ENCODE results near the gene VPS37B.

The VPS37B gene

GRCh38 chr12:122873540-122873939 lies 22.4 kb downstream of the VPS37B start:
- TF ChIP-seq CTCF (IDR thresholded peaks at IDR 0.05; ENCODE audit: control insufficient read depth, extremely low read depth, insufficient read depth): no peak
- no peak for DNase-seq (ENCODE audit: low read depth)
- H3K4me3 ChIP-seq (ENCODE audit: low read depth, low read length): no peak overlapping the region

- DNase-seq (ENCODE audit: low read depth): peak; percentile 76
- H3K4me3 ChIP-seq (ENCODE audit: low read depth, low read length): no peak overlapping the region
- no peak for TF ChIP-seq CTCF (IDR thresholded peaks at IDR 0.05; ENCODE audit: control insufficient read depth, extremely low read depth, insufficient read depth)
Measured at GRCh38 chr12:122872815-122873361, 23.0 kb downstream of the VPS37B start.

GRCh38 chr12:122871851-122872780 lies 23.8 kb downstream of the VPS37B start:
- no peak for TF ChIP-seq CTCF (IDR thresholded peaks at IDR 0.05; ENCODE audit: control insufficient read depth, extremely low read depth, insufficient read depth)
- H3K4me3 ChIP-seq (ENCODE audit: low read depth, low read length): peak overlapping the region; percentile 53
- DNase-seq (ENCODE audit: low read depth): peak; percentile 90

GRCh38 chr12:122870867-122871664 lies 24.9 kb downstream of the VPS37B start:
- DNase-seq (ENCODE audit: low read depth): peak; percentile 86
- peak overlapping the region; percentile 53 for H3K4me3 ChIP-seq (ENCODE audit: low read depth, low read length)
- no peak for TF ChIP-seq CTCF (IDR thresholded peaks at IDR 0.05; ENCODE audit: control insufficient read depth, extremely low read depth, insufficient read depth)

- H3K4me3 ChIP-seq (ENCODE audit: low read depth, low read length): no peak overlapping the region
- TF ChIP-seq CTCF (IDR thresholded peaks at IDR 0.05; ENCODE audit: control insufficient read depth, extremely low read depth, insufficient read depth): no peak
- no peak for DNase-seq (ENCODE audit: low read depth)
Measured at GRCh38 chr12:122870163-122870842, 25.6 kb downstream of the VPS37B start.

GRCh38 chr12:122869207-122869973 lies 26.5 kb downstream of the VPS37B start:
- no peak for TF ChIP-seq CTCF (IDR thresholded peaks at IDR 0.05; ENCODE audit: control insufficient read depth, extremely low read depth, insufficient read depth)
- DNase-seq (ENCODE audit: low read depth): no peak
- H3K4me3 ChIP-seq (ENCODE audit: low read depth, low read length): no peak overlapping the region

Measured in LNCaP clone FGC (cell line).